H1 (cell line): ENCODE measurements around the gene MYO9A.
"Not testable (repeated sequence)": the region's sequence is repeated elsewhere in the genome, so short reads cannot be mapped to it uniquely, and the experiment has no call there.

Experiments
- CTCF ChIP-seq, 3 experiments: IDR thresholded peaks; 1 replicate in 2 of 3; 2 replicates in 1 of 3; pipeline versions ENCODE4 v1.5.1 to v1.6.1; 2011; ENCODE audit warnings: low read length in 3 of 3, mild to moderate bottlenecking in 3 of 3, inconsistent platforms in 2 of 3, low read depth in 1 of 3, moderate library complexity in 1 of 3; ENCODE audit not compliant: insufficient read depth in 1 of 3; ENCODE audit errors: control extremely low read depth in 1 of 3
- SIN3A ChIP-seq, 2 experiments: IDR thresholded peaks in 1 of 2; conservative IDR thresholded peaks in 1 of 2; 2 replicates each; pipeline ENCODE4 v1.6.1; 2011 to 2012; ENCODE audit warnings: low read length in 2 of 2, improper control_type of control experiment in 1 of 2, low read depth in 1 of 2, mild to moderate bottlenecking in 1 of 2
- TAF7 ChIP-seq: optimal IDR thresholded peaks from 2 replicates; pipeline ENCODE3; 2011; ENCODE audit warnings: low read depth, mild to moderate bottlenecking, inconsistent platforms, low read length, moderate library complexity, borderline replicate concordance
- TF ChIP-seq, protein P1 (sequence below): IDR thresholded peaks from 2 replicates; pipeline ENCODE4 v1.6.1; 2011; ENCODE audit warnings: low read depth, mild to moderate bottlenecking, low read length; ENCODE audit not compliant: insufficient read depth

- TF ChIP-seq CTCF (IDR thresholded peaks at IDR 0.05; ENCODE audit: control extremely low read depth in 1 of 3, insufficient read depth in 1 of 3, low read depth in 1 of 3, low read length in 3 of 3); TAF7; SIN3A (conservative IDR thresholded peaks at IDR 0.05 in 1 of 2, IDR thresholded peaks at IDR 0.05 in 1 of 2; ENCODE audit: low read depth in 1 of 2, low read length in 2 of 2): not testable (repeated sequence)
- TF ChIP-seq, protein P1, sequence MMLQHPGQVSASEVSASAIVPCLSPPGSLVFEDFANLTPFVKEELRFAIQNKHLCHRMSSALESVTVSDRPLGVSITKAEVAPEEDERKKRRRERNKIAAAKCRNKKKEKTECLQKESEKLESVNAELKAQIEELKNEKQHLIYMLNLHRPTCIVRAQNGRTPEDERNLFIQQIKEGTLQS: not testable (repeated sequence)
Measured at GRCh38 chr15:72056217-72056616, 61.7 kb downstream of the MYO9A start.
